ENCODE results near the gene RRP1. TPM values are rescaled to one million over a fixed set of nuclear protein-coding genes. Genes with fewer than 3 reads are reported as not detected.

Gene RRP1
- total RNA-seq, 1 experiment from 2014 or later, result 76.7 TPM

GRCh38 chr21:43847301-43847700 lies 57.9 kb downstream of the RRP1 start:
- no peaks in the 10 kb centered on the region for H3K79me2 ChIP-seq (ENCODE audit: insufficient read depth, low read length)
- no peak overlapping the region for H3K27ac ChIP-seq (ENCODE audit: insufficient read length, low read depth, low read length)
- no CpG with 5 or more reads among the region's 14 CpGs for WGBS (ENCODE audit: extremely low coverage, insufficient read length, low lambda C conversion rate)
- H3K56ac ChIP-seq (ENCODE audit: insufficient read length, low read depth, low read length), result no peak overlapping the region
- no peak overlapping the region for H2BK15ac ChIP-seq (ENCODE audit: low read depth, low read length)
- H2AK5ac ChIP-seq (ENCODE audit: insufficient read length, low read length), result no peak overlapping the region
- no peak overlapping the region for H3K4ac ChIP-seq (ENCODE audit: low read depth, low read length)
- H3K18ac ChIP-seq (ENCODE audit: insufficient read length, low read depth, low read length), result no peak overlapping the region
- no peak overlapping the region for H3K27ac Mint-ChIP-seq
- no peak overlapping the region for H3K14ac ChIP-seq (ENCODE audit: insufficient read depth, low read length)
- no peaks in the 10 kb centered on the region; a peak in 1 of 5 replicates for H3K9me3 Mint-ChIP-seq
- H2BK12ac ChIP-seq (ENCODE audit: insufficient read length, low read depth, low read length), result no peak overlapping the region
- H3K23me2 ChIP-seq (ENCODE audit: insufficient read length, low read depth, low read length, poor library complexity, severe bottlenecking), result no peaks in the 10 kb centered on the region
- no peaks in the 10 kb centered on the region for H3K27me3 ChIP-seq (ENCODE audit: insufficient read depth, low read length)
- TF ChIP-seq CTCF (conservative IDR thresholded peaks at IDR 0.05), result no peak
- no peaks in the 10 kb centered on the region for H3K79me1 ChIP-seq (ENCODE audit: insufficient read depth, low read depth, low read length, poor library complexity, severe bottlenecking)
- H2AFZ ChIP-seq (ENCODE audit: low read length), result no peak overlapping the region
- H3T11ph ChIP-seq (ENCODE audit: low read length), result no peak overlapping the region
- H4K8ac ChIP-seq (replicated peaks; ENCODE audit: insufficient read length, low read depth, low read length), result no peak overlapping the region
- H3K36me3 Mint-ChIP-seq (ENCODE audit: insufficient read depth in 1 of 3, low read depth in 3 of 3), result no peaks in the 10 kb centered on the region
- H3K9me3 ChIP-seq (ENCODE audit: control insufficient read depth, low read depth, low read length), result no peaks in the 10 kb centered on the region
- H3K23ac ChIP-seq (ENCODE audit: insufficient read length, low read depth, low read length), result no peak overlapping the region
- no peaks in the 10 kb centered on the region for H4K20me1 ChIP-seq (ENCODE audit: control insufficient read depth, insufficient read depth, insufficient read length)
- no peak overlapping the region for H3K4me3 Mint-ChIP-seq
- no peak overlapping the region for H2BK120ac ChIP-seq (ENCODE audit: low read depth, low read length, poor library complexity, severe bottlenecking)
- H4K5ac ChIP-seq (ENCODE audit: insufficient read length, low read depth, low read length), result no peak overlapping the region
- peaks cover 7% of the 10 kb centered on the region for H3K27me3 Mint-ChIP-seq (ENCODE audit: low read depth)
- H3K4me1 ChIP-seq (ENCODE audit: insufficient read depth, low read length), result no peaks in the 10 kb centered on the region
- no peak overlapping the region for H4K91ac ChIP-seq (ENCODE audit: insufficient read length, low read depth, low read length)
- H2BK5ac ChIP-seq (ENCODE audit: insufficient read length, low read length), result no peak overlapping the region
- peaks cover 2 to 4% of the 10 kb centered on the region in 2 experiments; a peak in 2 of 4 replicates for H3K4me1 Mint-ChIP-seq
- H3K9ac ChIP-seq (ENCODE audit: extremely low read depth, insufficient read length, low read length), result no peak overlapping the region
- DNase-seq, result no peak
- H2BK20ac ChIP-seq (ENCODE audit: low read depth, low read length, poor library complexity, severe bottlenecking), result no peak overlapping the region
- H3K4me2 ChIP-seq (ENCODE audit: insufficient read depth, insufficient read length, low read length), result no peak overlapping the region

All from H9 (cell line).